ENCODE data around the gene MINAR1.
A peak's percentile ranks its signal among the peaks of the same experiment; 100 is the strongest.

The MINAR1 gene

GRCh38 chr15:79463043-79463780 lies 31.1 kb downstream of the MINAR1 start:
- no peak for DNase-seq (ENCODE audit: low read depth in 2 of 2)

GRCh38 chr15:79463781-79464270 lies 31.7 kb downstream of the MINAR1 start:
- DNase-seq (ENCODE audit: low read depth in 2 of 2): no peak

- DNase-seq (ENCODE audit: low read depth in 2 of 2): no peak
Measured at GRCh38 chr15:79466488-79466887, 34.4 kb downstream of the MINAR1 start.

- DNase-seq (ENCODE audit: low read depth in 2 of 2): no peak
Measured at GRCh38 chr15:79467865-79468586, 35.9 kb downstream of the MINAR1 start.

GRCh38 chr15:79472446-79472845 lies 40.3 kb downstream of the MINAR1 start:
- DNase-seq (ENCODE audit: low read depth in 2 of 2): no peak

GRCh38 chr15:79474252-79474651 lies 42.1 kb downstream of the MINAR1 start:
- DNase-seq (ENCODE audit: low read depth in 2 of 2): peak; percentile 48 to 53

GRCh38 chr15:79475306-79475705 lies 43.2 kb downstream of the MINAR1 start:
- peak; percentile 19 to 21 for DNase-seq (ENCODE audit: low read depth in 2 of 2)

GRCh38 chr15:79478108-79478507 lies 46.0 kb downstream of the MINAR1 start:
- DNase-seq (ENCODE audit: low read depth in 2 of 2): no peak

GRCh38 chr15:79479616-79480015 lies 47.5 kb downstream of the MINAR1 start:
- no peak for DNase-seq (ENCODE audit: low read depth in 2 of 2)

GRCh38 chr15:79481793-79482192 lies 49.7 kb downstream of the MINAR1 start:
- no peak for DNase-seq (ENCODE audit: low read depth in 2 of 2)
